ENCODE data around the gene ULK4. TPM values are rescaled to one million over a fixed set of nuclear protein-coding genes. Genes with fewer than 3 reads are reported as not detected.

ULK4 gene
- total RNA-seq, 1 experiment from 2014 or later: 6.3 TPM

DNA sequence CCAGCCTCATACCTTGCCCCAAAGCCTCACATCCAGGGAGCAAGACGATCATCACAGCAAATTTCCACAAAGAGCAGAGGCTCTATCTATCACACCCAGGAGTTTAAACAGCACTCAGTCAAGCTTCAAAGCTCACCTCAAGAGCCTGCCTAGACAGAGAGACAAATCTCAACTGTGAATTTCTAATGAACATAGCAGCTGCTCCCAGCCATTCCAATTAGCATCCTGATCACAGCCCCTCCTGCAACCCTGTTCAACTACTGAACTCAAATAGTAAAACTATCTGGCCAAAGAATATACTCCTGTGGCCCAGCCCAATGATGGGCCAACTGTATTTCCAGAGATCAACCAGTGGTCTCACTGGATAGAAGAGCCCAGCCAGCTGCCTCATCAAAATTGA, 492.8 kb downstream of the ULK4 start (continued):
- TF ChIP-seq RAD21 (IDR thresholded peaks at IDR 0.05; ENCODE audit: low read depth): no peak

GRCh38 chr3:41467481-41467880, 494.4 kb downstream of the ULK4 start:
- no peaks in the 10 kb centered on the region for H3K27me3 ChIP-seq (ENCODE audit: insufficient read depth, low read length)
- RAD21 ChIA-PET (ENCODE audit: low non-redundant PET in 1 of 2, low total read pairs in 2 of 2, uncharacterized antibody in 2 of 2, unreplicated experiment in 2 of 2): no interaction called here
- DNase-seq (ENCODE audit: low read depth, low spot score): no peak
- BruUV-seq (replicated peaks): no TSS peak
- no peaks in the 10 kb centered on the region; a peak in 2 of 4 replicates for H3K9me3 ChIP-seq (ENCODE audit: control insufficient read depth in 1 of 2, insufficient read depth in 1 of 2, low read depth in 1 of 2, low read length in 2 of 2)
- H3K4me3 ChIP-seq (replicated peaks in 1 of 2; ENCODE audit: low read depth in 1 of 2, low read length in 2 of 2): no peak overlapping the region
- no peaks in the 10 kb centered on the region for H3K9me2 ChIP-seq (ENCODE audit: insufficient read depth)
- no peaks in the 10 kb centered on the region for H3K4me1 ChIP-seq (ENCODE audit: control insufficient read depth in 1 of 2, insufficient read depth in 2 of 2, low read length in 2 of 2)
- no peak overlapping the region for H3K27ac ChIP-seq (ENCODE audit: low read depth, low read length)
- TF ChIP-seq JUND (IDR thresholded peaks at IDR 0.05): no peak
- TF ChIP-seq CTCF (IDR thresholded peaks at IDR 0.05 in 2 of 3, conservative IDR thresholded peaks at IDR 0.05 in 1 of 3; ENCODE audit: borderline replicate concordance in 1 of 3, insufficient read depth in 1 of 3, low read depth in 2 of 3, low read length in 2 of 3): no peak
- no peak for TF ChIP-seq CEBPB (IDR thresholded peaks at IDR 0.05; ENCODE audit: low read depth)
- TF ChIP-seq EGR1 (IDR thresholded peaks at IDR 0.05; ENCODE audit: low read depth): no peak
- no peak for TF ChIP-seq CBX3 (IDR thresholded peaks at IDR 0.05; ENCODE audit: low read depth)
- no peak for TF ChIP-seq FOSL1 (IDR thresholded peaks at IDR 0.05; ENCODE audit: low read depth)
- TF ChIP-seq ELF1 (IDR thresholded peaks at IDR 0.05; ENCODE audit: borderline replicate concordance, low read depth): no peak
- no peak for TF ChIP-seq ZFX (IDR thresholded peaks at IDR 0.05)
- TF ChIP-seq YY1 (IDR thresholded peaks at IDR 0.05; ENCODE audit: extremely low read depth, insufficient replicate concordance, low read depth, low read length): no peak
- no peak for TF ChIP-seq REST (IDR thresholded peaks at IDR 0.05; ENCODE audit: low read depth)
- TF ChIP-seq EZH2 (IDR thresholded peaks at IDR 0.05): no peak
- no peak for TF ChIP-seq SIN3A (IDR thresholded peaks at IDR 0.05; ENCODE audit: low read depth)
- TF ChIP-seq EZH2phosphoT487 (IDR thresholded peaks at IDR 0.05; ENCODE audit: borderline replicate concordance): no peak
- TF ChIP-seq SP1 (IDR thresholded peaks at IDR 0.05; ENCODE audit: low read depth): no peak
- no peak for TF ChIP-seq RAD21 (IDR thresholded peaks at IDR 0.05; ENCODE audit: low read depth)
- TF ChIP-seq POLR2A (IDR thresholded peaks at IDR 0.05; ENCODE audit: borderline replicate concordance, extremely low read depth, insufficient read depth, insufficient read length): no peak
- no peak for TF ChIP-seq ZNF274 (IDR thresholded peaks at IDR 0.05; ENCODE audit: low read depth, low read length)
- intact Hi-C loops (cut with micrococcal nuclease): no loop called here
- H2AFZ ChIP-seq (ENCODE audit: low read depth, low read length, poor library complexity, severe bottlenecking): no peak overlapping the region
- no peaks in the 10 kb centered on the region for H3K79me2 ChIP-seq (ENCODE audit: insufficient read depth, low read length)
- no peak overlapping the region for H3K9ac ChIP-seq (ENCODE audit: low read length)
- H3K36me3 ChIP-seq (ENCODE audit: control insufficient read depth in 1 of 2, insufficient read depth in 2 of 2, low read length in 2 of 2): no peaks in the 10 kb centered on the region
- POLR2A ChIA-PET: no interaction called here
- no peak for ATAC-seq
- no peaks in the 10 kb centered on the region for H4K20me1 ChIP-seq (ENCODE audit: insufficient read depth)
- CTCF ChIA-PET: no interaction called here
- no peak overlapping the region for H3K4me2 ChIP-seq (ENCODE audit: low read length)
